Measurements from ENCODE around the gene TOM1L2. TPM values are rescaled to one million over a fixed set of nuclear protein-coding genes. Genes with fewer than 3 reads are reported as not detected.

The TOM1L2 gene
- total RNA-seq, 4 donors from 2014 or later = 15.6 to 85.9 (median 34.9) TPM

DNA sequence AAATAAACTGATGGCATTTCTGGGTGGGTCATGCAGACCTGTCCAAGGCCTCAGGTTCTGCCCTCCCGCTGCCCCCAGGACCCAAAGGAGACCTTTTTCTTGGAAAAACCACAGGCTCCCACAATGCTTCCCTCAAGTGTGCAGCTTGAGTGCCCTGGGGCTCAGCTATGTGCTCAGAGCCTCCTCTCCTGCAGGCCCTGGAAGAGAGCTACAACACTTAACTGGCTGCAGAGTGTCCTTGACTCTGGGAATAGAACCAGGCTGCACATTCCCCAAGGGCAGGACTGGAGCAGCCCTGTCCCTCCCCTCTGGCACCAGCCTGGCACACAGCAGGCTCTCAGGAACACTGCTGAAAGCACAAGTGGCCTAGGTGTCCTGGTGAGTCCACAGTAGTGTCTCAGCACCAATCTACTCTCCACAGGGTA, 130.6 kb downstream of the TOM1L2 start:
- Histone ChIP-seq H3K4me3 (no peak overlapping the region), H3K27ac (peak overlapping the region; percentile 97 to 99), H3K27me3 (no peaks in the 10 kb centered on the region), H3K4me1 (peaks cover 17 to 33% of the 10 kb centered on the region in 2 donors), H3K9me3 (no peaks in the 10 kb centered on the region), H3K36me3 (no peaks in the 10 kb centered on the region)
- TF ChIP-seq, protein P1, sequence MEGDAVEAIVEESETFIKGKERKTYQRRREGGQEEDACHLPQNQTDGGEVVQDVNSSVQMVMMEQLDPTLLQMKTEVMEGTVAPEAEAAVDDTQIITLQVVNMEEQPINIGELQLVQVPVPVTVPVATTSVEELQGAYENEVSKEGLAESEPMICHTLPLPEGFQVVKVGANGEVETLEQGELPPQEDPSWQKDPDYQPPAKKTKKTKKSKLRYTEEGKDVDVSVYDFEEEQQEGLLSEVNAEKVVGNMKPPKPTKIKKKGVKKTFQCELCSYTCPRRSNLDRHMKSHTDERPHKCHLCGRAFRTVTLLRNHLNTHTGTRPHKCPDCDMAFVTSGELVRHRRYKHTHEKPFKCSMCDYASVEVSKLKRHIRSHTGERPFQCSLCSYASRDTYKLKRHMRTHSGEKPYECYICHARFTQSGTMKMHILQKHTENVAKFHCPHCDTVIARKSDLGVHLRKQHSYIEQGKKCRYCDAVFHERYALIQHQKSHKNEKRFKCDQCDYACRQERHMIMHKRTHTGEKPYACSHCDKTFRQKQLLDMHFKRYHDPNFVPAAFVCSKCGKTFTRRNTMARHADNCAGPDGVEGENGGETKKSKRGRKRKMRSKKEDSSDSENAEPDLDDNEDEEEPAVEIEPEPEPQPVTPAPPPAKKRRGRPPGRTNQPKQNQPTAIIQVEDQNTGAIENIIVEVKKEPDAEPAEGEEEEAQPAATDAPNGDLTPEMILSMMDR (IDR thresholded peaks at IDR 0.05) = no peak
- TF ChIP-seq POLR2A (IDR thresholded peaks at IDR 0.05) = no peak
- DNase-seq = no peak
- intact Hi-C loops (cut with DNase I; ENCODE audit: low total_unique reads) = no loop called here

DNA sequence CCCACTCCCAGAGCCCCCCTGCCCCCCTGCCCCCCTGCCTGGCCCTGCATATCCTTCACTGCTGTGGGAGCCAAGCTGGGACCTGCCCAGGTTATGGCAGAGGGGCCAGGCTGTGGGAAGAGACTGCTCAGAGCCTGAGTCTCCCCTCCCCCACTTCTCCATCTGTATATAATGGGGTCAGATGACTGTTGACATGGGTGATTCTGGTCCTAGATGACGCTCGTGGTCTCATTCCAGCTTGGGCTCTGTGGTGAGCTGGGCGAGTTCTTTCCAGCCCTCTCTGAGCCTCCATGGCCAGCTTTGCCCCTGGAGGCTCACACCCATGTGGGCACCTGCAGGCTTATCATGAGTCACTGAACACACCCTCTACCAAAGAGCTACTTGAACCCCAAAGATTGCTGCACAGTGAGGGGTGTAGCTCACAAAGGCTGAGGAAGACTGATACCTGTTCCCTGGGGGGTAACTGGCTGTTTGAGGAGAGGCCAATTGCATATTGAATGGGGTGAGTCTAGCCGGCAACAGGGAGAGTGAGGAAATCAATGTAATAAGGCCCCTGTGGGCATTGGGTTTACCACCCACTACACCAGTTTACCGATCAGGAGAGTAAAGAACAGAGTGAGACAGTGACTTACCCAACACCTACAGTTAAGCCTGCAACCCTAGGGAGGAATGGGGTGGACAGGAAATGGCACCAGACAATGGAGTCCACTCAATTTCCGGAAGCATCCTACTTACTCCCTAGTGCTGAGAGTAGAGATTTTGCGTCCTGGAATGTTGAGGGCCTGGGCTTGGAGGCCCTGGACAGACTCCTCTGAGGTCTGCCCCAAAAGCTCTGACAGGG, 131.2 kb downstream of the TOM1L2 start:
- DNase-seq = no peak
- TF ChIP-seq, protein P1 (IDR thresholded peaks at IDR 0.05) = no peak
- TF ChIP-seq POLR2A (IDR thresholded peaks at IDR 0.05) = no peak
- intact Hi-C loops (cut with DNase I; ENCODE audit: low total_unique reads) = no loop called here
- peak overlapping the region; percentile 97 to 99 for H3K27ac ChIP-seq
- peaks cover 17 to 33% of the 10 kb centered on the region in 2 donors for H3K4me1 ChIP-seq
- H3K9me3 ChIP-seq = no peaks in the 10 kb centered on the region
- no peaks in the 10 kb centered on the region for H3K36me3 ChIP-seq
- peak overlapping the region; percentile 37 to 42 for H3K4me3 ChIP-seq
- no peaks in the 10 kb centered on the region for H3K27me3 ChIP-seq

DNA sequence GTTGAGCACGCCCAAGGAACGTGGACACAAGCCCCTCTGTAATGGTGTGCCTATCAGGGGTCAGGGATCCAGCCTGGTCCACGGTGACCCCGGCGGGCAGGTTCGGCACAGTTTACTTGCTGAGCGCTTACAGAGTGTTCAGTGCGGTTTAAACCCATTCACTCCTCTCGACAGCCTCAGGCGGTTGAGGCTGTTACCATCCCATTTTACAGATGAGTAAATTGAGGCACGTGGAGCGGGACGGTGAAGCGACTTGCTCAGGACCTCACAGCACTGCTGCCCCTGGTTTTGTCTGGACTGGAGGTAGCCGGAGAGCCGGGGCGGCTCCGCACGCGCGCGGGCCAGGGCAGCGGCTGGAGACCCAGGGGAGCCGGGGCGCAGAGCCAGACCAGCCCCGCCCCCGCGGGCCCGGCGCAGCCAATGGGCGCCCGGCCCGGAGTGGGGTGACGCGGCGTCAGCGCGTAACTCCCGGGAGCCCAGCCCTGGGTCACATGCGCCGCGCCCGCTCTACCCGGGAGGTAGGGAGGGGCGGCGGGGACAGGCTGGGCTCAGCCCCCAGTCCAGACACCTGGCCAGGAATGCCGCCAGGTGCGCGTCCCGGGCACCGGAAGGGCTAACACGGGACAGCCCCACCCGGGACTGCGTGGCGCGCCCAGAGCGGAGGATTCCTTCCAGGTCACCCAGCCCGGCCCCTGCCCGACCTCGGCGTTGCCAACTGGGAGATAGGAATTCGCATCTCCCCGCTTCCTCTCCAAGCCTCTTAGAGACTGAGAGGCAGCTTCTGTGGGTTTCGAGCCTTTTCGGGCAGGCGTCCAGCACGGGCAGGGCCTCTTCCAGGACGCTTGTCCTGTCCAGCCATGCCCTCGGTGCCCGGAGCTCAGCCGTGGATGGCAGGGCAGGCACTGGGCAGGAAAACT, 132.2 kb downstream of the TOM1L2 start:
- peak; percentile 82 to 89 for DNase-seq
- H3K27me3 ChIP-seq = no peaks in the 10 kb centered on the region
- peaks cover 17 to 38% of the 10 kb centered on the region in 2 donors for H3K4me1 ChIP-seq
- no peaks in the 10 kb centered on the region for H3K9me3 ChIP-seq
- intact Hi-C loops (cut with DNase I; ENCODE audit: low total_unique reads) = no loop called here
- peak overlapping the region; percentile 37 to 42 for H3K4me3 ChIP-seq
- no peaks in the 10 kb centered on the region for H3K36me3 ChIP-seq
- TF ChIP-seq POLR2A (IDR thresholded peaks at IDR 0.05) = peak; percentile 65 to 96
- TF ChIP-seq, protein P1 (IDR thresholded peaks at IDR 0.05) = no peak
- peak overlapping the region; percentile 97 to 99 for H3K27ac ChIP-seq

DNA sequence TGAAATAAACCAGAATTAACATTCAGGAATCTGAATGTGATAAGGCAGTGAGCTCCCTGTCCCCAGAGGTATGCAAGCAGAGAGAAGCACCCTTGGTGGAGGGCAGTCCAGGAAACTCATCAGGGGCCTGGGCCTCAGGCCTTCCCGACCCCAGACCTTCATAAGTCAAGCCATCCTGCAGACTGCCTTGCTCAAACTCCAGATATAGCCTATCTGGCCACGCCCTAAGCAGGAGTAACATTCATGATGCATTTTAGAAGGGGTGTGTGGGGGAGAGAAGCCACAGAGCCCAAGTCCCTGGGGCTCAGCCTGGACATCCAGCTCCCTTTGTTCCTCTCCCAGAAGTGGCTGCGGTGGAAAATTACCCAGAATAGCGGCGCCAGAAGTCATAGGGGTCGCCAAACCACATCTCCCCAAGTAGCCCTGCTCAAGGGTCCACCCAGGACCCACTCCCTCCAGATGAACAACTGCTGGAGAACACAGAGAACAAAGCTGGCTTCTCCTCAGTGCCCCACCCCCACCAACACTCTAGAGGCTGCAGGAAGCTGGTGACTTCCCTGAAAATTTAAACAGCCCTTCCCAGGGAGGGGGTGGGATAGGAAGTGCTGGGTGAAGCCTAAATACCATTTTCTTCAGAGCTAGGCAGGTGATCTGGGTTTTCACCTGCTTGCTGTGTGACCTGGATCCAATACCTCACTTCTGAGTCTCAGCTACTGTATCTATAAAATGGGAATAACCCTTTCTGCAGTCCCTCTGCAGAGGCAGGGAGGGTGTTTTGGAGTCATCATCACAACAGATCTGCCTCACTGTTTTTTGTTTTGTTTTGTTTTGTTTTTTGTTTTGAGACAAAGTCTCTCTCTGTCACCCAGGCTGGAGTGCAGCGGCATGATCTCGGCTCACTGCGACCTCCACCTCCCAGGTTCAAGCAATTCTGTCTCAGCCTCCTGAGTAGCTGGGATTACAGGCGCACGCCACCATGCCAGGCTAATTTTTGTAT, 133.9 kb downstream of the TOM1L2 start:
- intact Hi-C loops (cut with DNase I; ENCODE audit: low total_unique reads) = no loop called here
- peaks cover 17 to 38% of the 10 kb centered on the region in 2 donors for H3K4me1 ChIP-seq

More for the DNA sequence above, 133.9 kb downstream of the TOM1L2 start:
- Histone ChIP-seq H3K4me3 (no peak overlapping the region), H3K27me3 (no peaks in the 10 kb centered on the region), H3K27ac (peak overlapping the region; percentile 94 to 99), H3K36me3 (no peaks in the 10 kb centered on the region), H3K9me3 (no peaks in the 10 kb centered on the region)
- TF ChIP-seq POLR2A (IDR thresholded peaks at IDR 0.05) = no peak
- TF ChIP-seq, protein P1 (IDR thresholded peaks at IDR 0.05) = no peak
- DNase-seq = peak in 1 of 2 donors; percentile 63

Measured in uterus (tissue), 4 donors.